ENCODE results near the gene SMURF2.

DNA sequence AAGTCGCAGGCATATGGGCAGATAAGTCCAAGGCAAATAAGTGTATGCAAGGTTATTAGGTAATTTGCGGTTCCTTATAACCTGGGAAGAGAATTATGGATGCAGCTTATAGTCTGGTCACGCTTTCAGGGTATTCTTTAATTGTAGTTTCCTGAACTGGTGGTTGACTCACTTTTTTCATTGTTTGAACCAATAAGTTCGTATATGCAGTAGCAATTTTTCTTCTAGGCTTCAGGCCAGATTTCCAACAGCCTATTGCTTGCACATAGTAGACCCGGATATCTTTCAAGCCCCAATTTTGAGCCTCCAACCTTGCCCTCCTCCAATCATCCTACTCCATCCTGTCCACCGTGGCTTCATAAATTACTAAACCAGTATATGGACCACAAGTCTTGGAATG, 142.5 kb downstream of the SMURF2 start:
- TF ChIP-seq EZH2 (IDR thresholded peaks at IDR 0.05; ENCODE audit: borderline replicate concordance) = no peak
- TF ChIP-seq, protein P1, sequence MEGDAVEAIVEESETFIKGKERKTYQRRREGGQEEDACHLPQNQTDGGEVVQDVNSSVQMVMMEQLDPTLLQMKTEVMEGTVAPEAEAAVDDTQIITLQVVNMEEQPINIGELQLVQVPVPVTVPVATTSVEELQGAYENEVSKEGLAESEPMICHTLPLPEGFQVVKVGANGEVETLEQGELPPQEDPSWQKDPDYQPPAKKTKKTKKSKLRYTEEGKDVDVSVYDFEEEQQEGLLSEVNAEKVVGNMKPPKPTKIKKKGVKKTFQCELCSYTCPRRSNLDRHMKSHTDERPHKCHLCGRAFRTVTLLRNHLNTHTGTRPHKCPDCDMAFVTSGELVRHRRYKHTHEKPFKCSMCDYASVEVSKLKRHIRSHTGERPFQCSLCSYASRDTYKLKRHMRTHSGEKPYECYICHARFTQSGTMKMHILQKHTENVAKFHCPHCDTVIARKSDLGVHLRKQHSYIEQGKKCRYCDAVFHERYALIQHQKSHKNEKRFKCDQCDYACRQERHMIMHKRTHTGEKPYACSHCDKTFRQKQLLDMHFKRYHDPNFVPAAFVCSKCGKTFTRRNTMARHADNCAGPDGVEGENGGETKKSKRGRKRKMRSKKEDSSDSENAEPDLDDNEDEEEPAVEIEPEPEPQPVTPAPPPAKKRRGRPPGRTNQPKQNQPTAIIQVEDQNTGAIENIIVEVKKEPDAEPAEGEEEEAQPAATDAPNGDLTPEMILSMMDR (IDR thresholded peaks at IDR 0.05; ENCODE audit: poor library complexity) = no peak

All from hepatocyte (in vitro differentiated cells).